Measurements from ENCODE around the gene ANXA6.
A peak's percentile ranks its signal among the peaks of the same experiment; 100 is the strongest.

The ANXA6 gene

DNA sequence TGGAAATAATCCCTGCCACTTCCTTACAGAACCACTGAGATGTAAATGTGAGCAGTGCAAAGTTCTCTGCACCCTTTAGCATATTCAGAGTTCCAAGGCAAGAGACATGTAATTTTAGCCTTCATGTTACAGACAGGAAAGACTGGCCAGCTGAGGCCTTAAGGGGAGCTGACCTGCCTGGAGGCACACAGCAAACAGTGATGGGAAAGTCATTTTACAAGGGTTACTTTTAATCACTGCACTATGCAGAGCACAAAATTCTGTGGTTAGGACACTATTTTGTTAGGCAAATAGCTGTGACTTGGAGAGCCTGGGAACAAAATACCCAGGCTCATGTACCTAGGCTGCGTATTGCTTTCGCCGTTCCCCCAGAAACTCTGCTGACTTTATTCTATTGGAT is 46.6 kb downstream of the ANXA6 start:
- Histone ChIP-seq H3K27ac (no peak overlapping the region), H3K4me3 (no peak overlapping the region), H3K27me3 (no peaks in the 10 kb centered on the region), H3K4me1 (peaks cover 0 to 16% (median 11%) of the 10 kb centered on the region in 4 donors), H3K36me3 (peaks cover 35 to 81% (median 74%) of the 10 kb centered on the region in 3 donors), H3K9me3 (no peaks in the 10 kb centered on the region)
- TF ChIP-seq, protein P1, sequence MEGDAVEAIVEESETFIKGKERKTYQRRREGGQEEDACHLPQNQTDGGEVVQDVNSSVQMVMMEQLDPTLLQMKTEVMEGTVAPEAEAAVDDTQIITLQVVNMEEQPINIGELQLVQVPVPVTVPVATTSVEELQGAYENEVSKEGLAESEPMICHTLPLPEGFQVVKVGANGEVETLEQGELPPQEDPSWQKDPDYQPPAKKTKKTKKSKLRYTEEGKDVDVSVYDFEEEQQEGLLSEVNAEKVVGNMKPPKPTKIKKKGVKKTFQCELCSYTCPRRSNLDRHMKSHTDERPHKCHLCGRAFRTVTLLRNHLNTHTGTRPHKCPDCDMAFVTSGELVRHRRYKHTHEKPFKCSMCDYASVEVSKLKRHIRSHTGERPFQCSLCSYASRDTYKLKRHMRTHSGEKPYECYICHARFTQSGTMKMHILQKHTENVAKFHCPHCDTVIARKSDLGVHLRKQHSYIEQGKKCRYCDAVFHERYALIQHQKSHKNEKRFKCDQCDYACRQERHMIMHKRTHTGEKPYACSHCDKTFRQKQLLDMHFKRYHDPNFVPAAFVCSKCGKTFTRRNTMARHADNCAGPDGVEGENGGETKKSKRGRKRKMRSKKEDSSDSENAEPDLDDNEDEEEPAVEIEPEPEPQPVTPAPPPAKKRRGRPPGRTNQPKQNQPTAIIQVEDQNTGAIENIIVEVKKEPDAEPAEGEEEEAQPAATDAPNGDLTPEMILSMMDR (IDR thresholded peaks at IDR 0.05): no peak
- DNase-seq: no peak
- intact Hi-C loops (cut with DNase I; ENCODE audit: low total_unique reads): no loop called here

DNA sequence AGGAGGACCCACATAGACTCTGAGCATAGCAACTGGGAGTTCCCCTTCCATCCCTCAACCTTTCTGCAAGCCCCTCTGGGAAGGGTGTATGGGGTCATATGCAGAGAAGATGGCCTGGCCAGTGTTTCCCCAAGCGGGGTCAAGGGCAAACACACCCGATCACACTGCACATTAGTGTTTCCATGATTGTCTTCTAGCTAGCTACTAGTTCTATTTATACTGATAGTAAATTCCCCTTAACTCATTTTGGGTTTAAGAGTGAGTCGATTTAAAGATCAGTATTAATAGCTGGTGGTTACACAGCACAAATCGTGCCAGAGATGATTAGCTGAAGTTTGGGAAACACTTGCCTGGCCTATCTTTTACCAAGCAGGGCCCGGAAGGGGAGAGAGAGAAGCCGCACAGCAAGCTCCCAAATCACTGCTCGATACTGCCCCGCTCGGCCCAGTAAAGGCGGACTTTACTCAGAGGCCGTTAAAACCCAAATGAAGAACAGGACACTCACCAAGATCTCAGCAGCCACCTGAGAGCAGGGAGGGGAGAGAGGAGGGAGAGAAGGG is 47.4 kb downstream of the ANXA6 start:
- Histone ChIP-seq H3K27ac (no peak overlapping the region), H3K27me3 (no peaks in the 10 kb centered on the region), H3K4me1 (peaks cover 0 to 16% (median 11%) of the 10 kb centered on the region in 4 donors), H3K36me3 (peaks cover 35 to 87% (median 77%) of the 10 kb centered on the region in 3 donors), H3K4me3 (no peak overlapping the region), H3K9me3 (no peaks in the 10 kb centered on the region)
- TF ChIP-seq, protein P1 (IDR thresholded peaks at IDR 0.05): no peak
- intact Hi-C loops (cut with DNase I; ENCODE audit: low total_unique reads): no loop called here
- DNase-seq: no peak

DNA sequence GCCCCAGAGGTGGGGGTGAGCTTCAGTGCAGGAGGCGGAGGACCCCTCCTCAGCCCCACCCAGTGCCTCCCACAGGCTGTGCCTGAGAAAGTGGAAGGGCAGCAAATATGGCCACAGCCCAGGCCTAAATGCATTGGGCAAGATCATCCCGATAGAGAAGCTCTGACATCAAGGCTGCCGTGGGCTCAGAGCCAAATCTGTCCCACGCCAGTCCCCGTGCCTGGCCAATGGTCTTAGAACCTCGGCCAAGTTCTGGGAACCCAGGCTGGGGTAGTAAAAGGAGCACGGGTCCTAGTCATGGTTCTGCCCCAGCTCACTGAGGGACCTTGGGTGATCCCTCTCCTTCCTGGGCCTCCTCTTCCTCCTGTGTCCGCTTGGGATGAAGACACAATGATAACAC is 49.0 kb downstream of the ANXA6 start:
- intact Hi-C loops (cut with DNase I; ENCODE audit: low total_unique reads): no loop called here
- Histone ChIP-seq H3K36me3 (peaks cover 49 to 97% (median 89%) of the 10 kb centered on the region in 3 donors), H3K27ac (peak overlapping the region; percentile 52 to 57), H3K4me3 (no peak overlapping the region), H3K27me3 (no peaks in the 10 kb centered on the region), H3K4me1 (peaks cover 0 to 16% (median 11%) of the 10 kb centered on the region in 4 donors), H3K9me3 (no peaks in the 10 kb centered on the region)
- DNase-seq: no peak
- TF ChIP-seq, protein P1 (IDR thresholded peaks at IDR 0.05): no peak

DNA sequence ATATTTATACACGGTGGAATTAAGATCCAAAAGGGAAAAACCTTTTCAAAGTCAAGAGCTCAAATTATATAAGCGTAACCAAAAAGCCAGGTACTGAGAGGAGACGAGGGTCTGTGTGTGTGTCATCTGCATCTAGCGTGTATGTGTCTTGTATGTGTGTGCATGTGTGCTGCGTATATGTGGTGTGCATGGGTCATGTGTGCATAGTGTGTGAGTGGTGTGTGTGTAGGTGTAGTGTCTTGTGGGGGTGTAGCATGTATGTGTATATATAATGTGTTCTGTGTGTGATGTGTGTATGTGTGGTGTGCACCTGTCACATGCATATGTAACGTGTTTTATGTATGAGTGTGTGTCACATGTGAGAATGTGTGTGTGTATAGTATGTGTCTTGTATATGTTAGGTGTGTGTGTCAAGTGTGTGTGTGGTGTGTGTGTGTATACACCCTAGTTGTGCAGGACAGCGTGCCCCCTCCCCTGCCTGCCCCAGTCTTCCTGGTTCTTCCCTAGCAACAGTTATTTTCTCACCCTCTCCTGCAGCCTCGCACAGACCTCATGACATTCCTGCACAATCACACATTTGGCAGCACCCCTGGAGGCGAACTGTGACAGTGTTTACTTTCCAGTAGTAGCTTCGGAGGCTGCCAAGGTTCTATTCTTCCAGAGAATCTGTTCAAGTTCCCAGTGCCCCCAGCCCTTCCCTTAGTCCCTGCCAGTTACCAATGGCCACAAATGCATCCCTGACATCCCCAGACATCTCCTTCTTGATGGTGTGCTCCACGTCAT is 49.6 kb downstream of the ANXA6 start:
- TF ChIP-seq, protein P1 (IDR thresholded peaks at IDR 0.05): peak in 1 of 2 experiments; percentile 30
- no peaks in the 10 kb centered on the region for H3K9me3 ChIP-seq
- intact Hi-C loops (cut with DNase I; ENCODE audit: low total_unique reads): no loop called here
- H3K4me1 ChIP-seq: peaks cover 0 to 16% (median 11%) of the 10 kb centered on the region in 4 donors
- no peaks in the 10 kb centered on the region for H3K27me3 ChIP-seq
- H3K27ac ChIP-seq: peak overlapping the region; percentile 52 to 57
- DNase-seq: peak; percentile 72 to 87
- peaks cover 48 to 99% (median 89%) of the 10 kb centered on the region in 3 donors for H3K36me3 ChIP-seq
- no peak overlapping the region for H3K4me3 ChIP-seq

DNA sequence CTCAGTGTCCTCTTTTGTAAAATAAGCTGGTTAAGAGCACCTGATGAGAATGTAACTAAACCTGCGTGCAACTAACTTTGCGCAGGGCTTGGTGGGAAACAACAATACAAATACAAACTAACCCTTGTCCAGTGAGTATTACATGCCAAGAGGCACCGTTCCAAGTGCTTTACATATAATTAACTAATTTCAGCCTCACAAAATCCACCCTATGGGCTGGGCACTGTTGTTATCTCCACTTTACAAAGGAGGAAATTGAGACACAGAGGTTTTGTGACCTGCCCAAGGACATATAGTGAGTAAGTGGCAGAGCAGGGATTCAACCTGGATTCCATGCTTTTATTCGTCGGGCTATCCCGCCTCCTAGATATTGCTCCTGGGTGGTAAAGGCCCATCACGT is 50.5 kb downstream of the ANXA6 start:
- Histone ChIP-seq H3K4me3 (no peak overlapping the region), H3K27ac (no peak overlapping the region), H3K9me3 (no peaks in the 10 kb centered on the region), H3K4me1 (peaks cover 0 to 16% (median 11%) of the 10 kb centered on the region in 4 donors), H3K27me3 (no peaks in the 10 kb centered on the region), H3K36me3 (peaks cover 49 to 99% (median 93%) of the 10 kb centered on the region in 3 donors)
- TF ChIP-seq, protein P1 (IDR thresholded peaks at IDR 0.05): no peak
- intact Hi-C loops (cut with DNase I; ENCODE audit: low total_unique reads): no loop called here
- DNase-seq: no peak

Measured in tibial artery (tissue), 4 donors.